ENCODE data around the gene TVP23B.
"Not testable (repeated sequence)": the region's sequence is repeated elsewhere in the genome, so short reads cannot be mapped to it uniquely, and the experiment has no call there.

- not testable (repeated sequence) for TF ChIP-seq OSR1, RARB, ISL1 (CRISPR knock-in tag; IDR thresholded peaks at IDR 0.05)
These were observed 46.6 kb downstream of the TVP23B start for GRCh38 chr17:18827613-18828012.

Data from SK-N-SH treated with all-trans-retinoic acid at 6 μM for 48 hours (cell line).